Measurements from ENCODE around the gene CLCN4.

DNA sequence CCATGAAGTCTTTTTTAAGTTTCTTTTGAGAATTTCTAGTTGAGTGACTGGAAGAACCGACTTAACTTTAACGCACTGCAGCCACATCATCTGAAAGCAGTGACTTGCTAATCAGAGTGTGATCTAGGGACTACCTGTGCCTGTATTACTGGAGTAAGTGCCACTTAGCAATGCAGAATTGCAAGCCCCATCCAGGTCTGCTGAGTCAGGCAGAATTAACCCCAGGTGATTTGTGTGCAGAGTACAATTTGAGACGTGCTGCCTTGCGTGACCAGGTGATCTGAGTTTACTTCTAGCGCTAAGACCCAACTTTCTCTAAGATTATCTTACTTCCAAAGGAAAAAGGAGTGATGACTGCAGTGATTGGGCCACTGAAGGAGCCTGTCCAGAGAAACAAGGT is 85.3 kb downstream of the CLCN4 start:
- TF ChIP-seq, protein P1, sequence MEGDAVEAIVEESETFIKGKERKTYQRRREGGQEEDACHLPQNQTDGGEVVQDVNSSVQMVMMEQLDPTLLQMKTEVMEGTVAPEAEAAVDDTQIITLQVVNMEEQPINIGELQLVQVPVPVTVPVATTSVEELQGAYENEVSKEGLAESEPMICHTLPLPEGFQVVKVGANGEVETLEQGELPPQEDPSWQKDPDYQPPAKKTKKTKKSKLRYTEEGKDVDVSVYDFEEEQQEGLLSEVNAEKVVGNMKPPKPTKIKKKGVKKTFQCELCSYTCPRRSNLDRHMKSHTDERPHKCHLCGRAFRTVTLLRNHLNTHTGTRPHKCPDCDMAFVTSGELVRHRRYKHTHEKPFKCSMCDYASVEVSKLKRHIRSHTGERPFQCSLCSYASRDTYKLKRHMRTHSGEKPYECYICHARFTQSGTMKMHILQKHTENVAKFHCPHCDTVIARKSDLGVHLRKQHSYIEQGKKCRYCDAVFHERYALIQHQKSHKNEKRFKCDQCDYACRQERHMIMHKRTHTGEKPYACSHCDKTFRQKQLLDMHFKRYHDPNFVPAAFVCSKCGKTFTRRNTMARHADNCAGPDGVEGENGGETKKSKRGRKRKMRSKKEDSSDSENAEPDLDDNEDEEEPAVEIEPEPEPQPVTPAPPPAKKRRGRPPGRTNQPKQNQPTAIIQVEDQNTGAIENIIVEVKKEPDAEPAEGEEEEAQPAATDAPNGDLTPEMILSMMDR (IDR thresholded peaks at IDR 0.05; ENCODE audit: low read depth, low read length) = no peak
- TF ChIP-seq, protein P2, sequence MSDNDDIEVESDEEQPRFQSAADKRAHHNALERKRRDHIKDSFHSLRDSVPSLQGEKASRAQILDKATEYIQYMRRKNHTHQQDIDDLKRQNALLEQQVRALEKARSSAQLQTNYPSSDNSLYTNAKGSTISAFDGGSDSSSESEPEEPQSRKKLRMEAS (IDR thresholded peaks at IDR 0.05; ENCODE audit: low read depth, low read length) = no peak
